Stimulated activated CD8-positive, alpha-beta memory T cell treated with anti-CD3 and anti-CD28 coated beads, Interleukin-12 subunit alpha, Interleukin-12 subunit beta, amount 100 ng/mL, for 24 hours (primary cell): ENCODE results near the gene MARF1.
"Not testable (repeated sequence)": the region's sequence is repeated elsewhere in the genome, so short reads cannot be mapped to it uniquely, and the experiment has no call there.

Experiments used
- DNase-seq: peaks from one replicate; pipeline ENCODE4 v3.0.0-alpha.2; 2020; ENCODE audit errors: extremely low read depth

The MARF1 gene

DNA sequence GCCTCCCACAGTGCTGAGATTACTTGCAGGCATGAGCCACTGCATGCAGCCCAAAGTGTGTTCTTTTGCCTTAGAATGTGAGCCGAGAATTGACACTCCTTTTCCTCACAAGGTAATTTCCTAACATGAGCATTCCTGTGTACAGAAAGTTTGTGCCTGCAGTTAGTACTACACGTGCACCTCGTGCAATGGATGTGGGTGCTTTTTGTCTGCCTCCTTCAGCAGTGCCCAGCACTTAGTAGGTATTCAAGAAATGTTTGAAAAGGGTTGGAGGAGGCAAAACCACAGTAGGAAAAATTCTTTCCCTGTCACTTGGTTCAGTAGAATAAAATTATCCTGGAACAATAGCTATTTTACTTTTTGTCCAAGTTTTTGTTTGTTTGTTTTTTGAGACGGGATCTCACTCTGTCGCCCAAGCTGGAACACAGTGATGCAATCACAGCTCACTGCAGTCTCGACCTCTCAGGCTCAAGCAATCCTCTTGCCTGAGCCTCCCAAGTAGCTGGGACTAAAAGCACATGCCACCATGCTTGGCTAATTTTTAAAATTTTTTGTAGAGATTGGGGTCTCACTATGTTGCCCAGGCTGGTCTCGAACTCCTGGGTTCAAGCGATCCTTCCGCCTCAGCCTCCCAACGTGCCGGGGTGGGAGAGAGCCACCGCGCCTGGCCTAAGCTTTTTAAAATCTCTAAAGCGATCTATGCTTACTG, 9.5 kb upstream of the MARF1 start:
- no peak for DNase-seq

DNA sequence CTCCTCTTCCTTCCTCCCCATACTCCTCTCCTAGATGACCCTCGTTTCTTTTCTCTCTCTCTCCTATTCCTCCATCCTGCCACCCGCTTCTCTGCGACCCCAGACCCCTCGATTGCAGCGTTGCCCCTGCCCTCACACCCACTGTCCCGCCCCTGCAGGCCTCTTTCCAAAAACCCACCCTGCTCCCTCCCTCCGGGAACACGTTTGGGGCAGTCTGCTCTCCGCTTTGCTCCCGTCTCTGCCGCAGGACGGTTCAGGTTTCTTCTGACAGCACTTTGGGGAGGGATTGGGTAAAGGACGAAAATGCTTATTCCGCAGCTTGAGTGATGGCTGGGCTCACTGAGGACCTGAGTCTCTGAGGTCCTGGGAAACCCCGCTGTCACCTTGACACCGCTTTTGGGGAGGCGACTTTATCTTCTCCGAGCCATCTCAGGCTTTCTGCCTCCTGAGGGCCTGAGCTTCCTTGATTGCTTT, 7.8 kb upstream of the MARF1 start:
- no peak for DNase-seq

DNA sequence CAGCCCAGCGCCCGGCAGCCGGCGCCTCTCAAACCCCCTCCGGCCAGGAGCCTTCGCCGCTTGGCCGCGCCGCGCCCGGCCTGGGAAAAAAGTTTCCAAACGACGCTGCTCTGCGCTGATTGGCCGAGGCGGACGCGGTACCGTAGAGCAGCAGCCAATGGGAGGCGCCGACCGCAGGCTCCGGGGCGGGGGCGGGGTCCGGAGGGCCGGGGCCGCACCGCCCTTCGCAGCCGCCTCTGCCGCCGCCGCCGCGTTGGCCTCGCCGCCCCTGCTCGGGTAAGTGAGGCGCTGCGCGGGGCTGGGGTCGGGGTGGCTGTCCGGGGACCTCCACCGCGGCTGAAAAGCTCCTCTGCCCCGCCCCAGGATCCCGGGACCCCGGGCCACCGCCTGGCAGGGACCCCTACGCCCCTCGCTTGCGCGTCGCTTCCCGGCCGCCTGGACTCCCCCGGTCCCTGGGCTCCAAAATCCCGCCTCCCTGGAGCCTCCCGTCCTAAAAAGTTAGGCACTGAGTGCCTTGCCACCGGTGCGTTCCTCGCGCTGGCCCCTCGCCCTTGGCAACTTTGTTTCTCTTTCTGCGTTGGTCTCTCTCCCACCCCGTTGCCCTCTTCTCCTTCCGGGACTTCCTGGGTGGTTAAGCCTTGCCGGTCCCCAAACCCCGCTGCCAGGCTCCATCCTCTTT, 7.2 kb upstream of the MARF1 start, which contains the start of gene NDE1:
NDE1 (plus strand) TSS at position 227 of the 679 bp plus-strand sequence. CDS start 14,534 bp downstream, outside the sequence.
- peak; percentile 75 for DNase-seq

GRCh38 chr16:15649727-15650018, 6.7 kb upstream of the MARF1 start:
- no peak for DNase-seq

DNA sequence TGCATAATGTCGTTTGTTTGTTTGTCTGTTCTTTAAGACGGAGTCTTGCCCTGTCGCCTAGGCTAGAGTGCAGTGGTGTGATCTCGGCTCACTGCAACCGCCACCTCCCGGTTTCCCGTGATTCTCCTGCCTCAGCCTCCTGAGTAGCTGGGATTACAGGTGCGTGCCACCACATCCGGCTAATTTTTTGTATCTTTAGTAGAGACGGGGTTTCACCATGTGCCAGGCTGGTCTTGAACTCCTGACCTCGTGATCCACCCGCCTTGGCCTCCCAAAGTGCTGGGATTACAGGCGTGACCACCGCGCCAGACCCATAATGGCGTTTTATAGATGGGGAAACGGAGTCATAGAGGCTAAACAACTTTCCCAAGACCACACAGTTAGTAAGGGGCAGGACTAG, 6.4 kb upstream of the MARF1 start:
- not testable (repeated sequence) for DNase-seq

GRCh38 chr16:15648135-15648730, 5.3 kb upstream of the MARF1 start:
- no peak for DNase-seq

DNA sequence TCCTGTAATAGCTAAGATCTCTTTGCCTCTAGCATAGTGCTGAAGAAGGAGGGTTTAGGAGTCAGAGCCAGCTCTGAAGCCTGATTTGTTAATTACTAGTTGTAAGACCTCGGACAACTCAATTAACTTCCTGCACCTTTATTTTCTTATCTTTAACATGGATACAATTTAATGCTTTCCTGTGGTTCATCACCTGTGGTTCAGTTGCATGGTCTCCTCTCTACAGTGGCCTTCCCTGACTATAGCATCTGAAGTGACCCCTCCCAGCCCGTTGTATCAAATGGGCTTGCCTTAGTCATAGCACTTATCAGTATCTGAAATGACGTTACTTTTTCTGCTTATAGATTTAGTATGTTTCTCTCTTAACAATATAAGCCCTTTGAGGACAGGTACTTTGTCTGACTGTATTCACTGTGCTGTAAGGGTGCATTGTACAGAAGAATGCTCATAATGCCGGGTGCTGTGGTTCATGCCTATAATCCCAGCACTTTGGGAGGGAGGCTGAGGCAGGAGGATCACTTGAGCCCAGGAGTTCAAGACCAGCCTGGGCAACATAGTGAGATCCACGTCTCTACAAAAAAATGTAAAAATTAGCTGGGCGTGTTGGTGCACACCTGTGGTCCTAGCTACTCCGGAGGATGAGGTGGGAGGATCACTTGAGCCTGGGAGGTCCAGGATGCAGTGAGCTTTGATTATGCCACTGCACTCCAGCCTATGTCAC, 4.5 kb upstream of the MARF1 start:
- no peak for DNase-seq

DNA sequence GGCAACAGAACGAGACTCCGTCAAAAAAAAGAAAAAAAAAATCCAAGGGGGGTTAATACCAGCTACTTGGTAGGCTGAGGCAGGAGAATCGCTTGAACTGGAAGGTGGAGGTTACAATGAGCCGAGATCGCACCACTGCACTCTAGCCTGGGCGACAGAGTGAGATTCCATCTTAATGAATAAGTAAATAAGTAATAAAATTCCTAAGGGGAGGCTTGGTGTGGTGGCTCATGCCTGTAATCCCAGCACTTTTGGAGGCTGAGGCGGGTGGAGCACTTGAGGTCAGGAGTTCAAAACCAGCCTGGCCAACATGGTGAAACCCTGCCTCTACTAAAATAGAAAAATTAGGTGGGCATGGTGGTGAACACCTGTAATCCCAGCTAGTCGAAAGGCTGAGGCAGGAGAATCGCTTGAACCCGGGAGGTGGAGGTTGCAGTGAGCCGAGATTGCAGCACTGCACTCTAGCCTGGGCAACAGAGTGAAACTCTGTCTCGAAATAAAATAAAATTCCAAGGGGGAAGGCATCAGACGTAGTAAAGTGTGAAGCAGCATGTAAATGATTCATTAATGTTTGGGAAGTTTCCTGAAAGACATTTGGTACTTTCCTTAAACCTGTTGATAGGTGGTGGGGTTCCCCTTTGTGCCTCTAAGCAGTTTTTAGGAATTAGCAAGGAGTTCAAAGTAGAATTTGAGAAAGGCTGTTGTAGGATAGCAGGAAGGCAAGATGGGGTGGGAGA, 3.8 kb upstream of the MARF1 start:
- not testable (repeated sequence) for DNase-seq

GRCh38 chr16:15644962-15645465, 2.1 kb upstream of the MARF1 start:
- DNase-seq, result not testable (repeated sequence)

GRCh38 chr16:15644267-15644961, 1.5 kb upstream of the MARF1 start:
- DNase-seq, result no peak

DNA sequence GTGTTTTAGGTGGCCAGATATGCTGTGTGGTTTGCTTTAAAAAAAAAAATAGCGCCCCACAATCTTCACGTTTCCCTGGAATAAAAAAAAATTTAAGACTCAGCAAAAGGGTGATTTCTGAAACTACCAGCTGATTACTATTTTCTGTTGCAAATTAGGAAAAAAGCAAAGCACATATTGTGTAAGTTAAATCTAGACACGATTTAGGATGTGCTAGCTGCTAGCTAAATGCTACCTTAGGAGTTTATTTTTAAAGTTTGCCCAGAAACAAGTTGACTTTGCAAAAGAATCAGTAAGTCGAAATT, 944 bp upstream of the MARF1 start:
- no peak for DNase-seq

DNA sequence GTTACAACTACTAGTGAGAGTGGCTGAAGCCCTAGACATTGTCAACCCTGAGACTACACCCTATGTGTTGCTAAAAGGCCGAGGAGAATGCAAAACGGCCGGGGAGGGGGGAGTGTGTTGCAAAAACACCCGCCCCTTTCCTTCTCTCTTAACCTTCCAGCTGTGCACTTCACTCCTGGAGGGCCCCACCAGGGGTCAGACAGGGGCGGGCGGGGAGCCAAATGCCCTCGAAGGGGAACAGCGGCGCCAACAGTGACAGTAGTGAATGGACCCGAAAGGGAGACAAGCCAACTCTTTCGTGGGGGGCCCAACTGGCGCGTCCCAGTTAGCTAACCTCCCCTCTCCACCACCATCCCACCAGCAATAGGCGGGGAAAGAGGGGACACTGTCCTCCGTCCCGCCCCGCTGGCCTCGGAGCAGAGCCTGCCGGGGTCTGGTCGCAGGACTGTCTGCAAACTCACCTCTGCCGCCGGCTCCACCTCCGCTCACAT, 352 bp downstream of the MARF1 start:
- DNase-seq, result peak; percentile 42

DNA sequence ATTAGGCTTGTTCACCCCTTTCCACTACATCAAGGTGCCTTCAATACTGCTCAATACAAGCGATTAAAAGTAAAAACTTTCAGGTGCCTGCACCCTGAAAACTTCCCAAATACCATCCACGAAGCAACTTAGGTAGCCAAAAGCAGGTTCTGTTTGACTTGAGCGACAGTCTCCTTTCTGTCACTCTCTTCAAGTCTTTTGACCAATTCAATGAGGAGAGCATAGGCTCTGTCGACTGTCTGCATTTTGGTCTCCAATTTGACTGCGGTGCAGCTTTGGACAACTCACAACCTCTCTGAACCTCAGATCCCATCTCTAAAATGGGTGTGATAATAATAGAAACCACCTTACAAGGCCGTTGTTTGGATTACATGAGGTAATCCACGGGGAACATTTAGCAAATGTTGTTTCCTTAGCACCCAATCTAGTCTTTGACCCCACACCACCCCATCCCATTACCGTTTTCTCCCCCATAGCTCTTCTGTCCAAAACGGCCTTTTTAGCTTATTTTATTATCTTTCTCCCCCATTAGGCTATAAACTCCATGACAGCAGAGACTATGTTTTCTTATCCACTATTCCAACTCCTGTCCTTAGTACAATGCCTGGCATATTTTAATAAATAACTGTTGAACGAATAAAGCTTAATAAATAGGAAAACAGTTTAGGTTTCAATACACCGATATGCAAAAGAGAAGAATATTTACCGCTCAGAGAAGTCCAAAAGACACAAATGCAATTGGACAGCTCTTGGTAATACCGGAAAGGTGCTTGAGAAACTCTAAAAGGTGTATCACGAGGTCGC, 999 bp downstream of the MARF1 start:
- DNase-seq, result no peak

DNA sequence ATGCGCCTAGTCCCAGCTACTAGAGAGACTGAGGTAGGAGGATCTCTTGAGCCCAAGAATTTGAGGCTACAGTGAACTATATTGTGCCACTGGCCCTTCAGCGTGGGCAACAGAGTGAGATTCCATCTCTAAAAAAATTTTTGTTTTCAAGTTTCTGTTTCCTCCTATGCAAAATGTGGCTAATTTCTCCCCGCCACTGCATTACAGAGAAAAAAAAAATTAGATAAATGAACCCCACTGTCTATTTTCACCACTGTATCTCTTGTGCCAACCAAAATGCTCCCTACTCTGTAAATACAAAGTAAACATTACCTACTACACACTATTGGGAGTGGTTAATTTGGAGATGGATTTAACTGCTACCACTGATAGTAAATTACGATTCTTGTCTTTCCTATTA, 2.0 kb downstream of the MARF1 start:
- DNase-seq, result no peak

DNA sequence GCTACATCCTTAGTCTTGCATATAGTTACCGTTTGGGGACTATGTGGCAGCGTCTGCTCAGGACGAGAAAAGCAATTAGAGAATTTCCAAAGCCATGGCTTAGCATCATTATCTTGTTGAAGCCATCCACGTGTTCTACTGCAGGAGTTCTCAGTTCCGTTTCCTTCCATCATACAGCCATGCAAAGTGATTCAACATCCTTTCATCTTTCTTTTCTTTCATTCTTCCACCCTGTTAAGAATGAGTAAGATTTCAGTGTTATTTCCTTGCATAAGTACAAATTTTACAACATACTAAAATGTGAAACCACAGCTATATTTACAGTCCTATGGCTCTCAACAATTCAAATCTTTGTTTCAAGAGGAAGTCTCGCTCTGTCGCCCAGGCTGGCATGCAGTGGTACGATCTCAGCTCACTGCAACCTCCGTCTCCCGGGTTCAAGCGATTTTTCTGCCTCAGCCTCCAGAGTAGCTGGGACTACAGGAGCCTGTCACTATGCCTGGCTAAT, 3.8 kb downstream of the MARF1 start:
- DNase-seq, result no peak

GRCh38 chr16:15636392-15636873, 6.5 kb downstream of the MARF1 start:
- DNase-seq, result no peak

- no peak for DNase-seq
Measured at GRCh38 chr16:15635926-15636325, 7.0 kb downstream of the MARF1 start.

- no peak for DNase-seq
Measured at GRCh38 chr16:15631730-15632409, 11.1 kb downstream of the MARF1 start.

DNA sequence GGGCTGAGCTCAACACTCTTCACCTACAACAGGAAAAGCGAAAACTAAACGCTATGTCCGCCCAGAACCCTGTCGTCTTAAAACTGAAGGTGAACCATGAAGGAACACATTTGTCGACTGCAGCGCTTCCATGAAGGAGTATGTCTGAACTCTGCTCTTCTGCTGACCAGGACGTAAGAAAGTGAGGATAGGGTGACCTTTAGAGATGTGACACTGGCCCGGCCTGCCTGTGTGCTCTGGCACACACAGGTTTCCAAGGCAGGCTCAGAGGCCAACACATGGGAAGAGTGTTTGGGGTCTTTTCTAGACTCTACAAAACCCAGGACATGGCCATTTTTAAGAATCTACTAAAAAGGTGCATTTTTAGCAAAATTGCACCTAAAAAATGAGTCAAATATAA, 21.1 kb downstream of the MARF1 start:
- DNase-seq, result no peak
